CD4-positive, CD25-positive, alpha-beta regulatory T cell (primary cell): Measurements from ENCODE around the gene RRBP1. TPM values are rescaled to one million over a fixed set of nuclear protein-coding genes. Genes with fewer than 3 reads are reported as not detected.

ENCODE experiments used
- ATAC-seq, 2 donors: fragments of 150-1000 bp; cut with Tn5 transposase; one replicate each; pipeline ENCODE4 v1.10.0; 2021; ENCODE audit warnings: low read depth in 2 of 2, moderate number of reproducible peaks in 2 of 2, moderate library complexity in 1 of 2
- DNase-seq, 3 donors: peaks; one replicate each; pipeline versions ENCODE4 v3.0.0 to v3.0.0-alpha.2; 2012 to 2022; ENCODE audit warnings: mixed read lengths in 1 of 3
- H3K27ac ChIP-seq: one replicate; pipeline ENCODE4 v1.7.0; 2013; ENCODE audit warnings: mild to moderate bottlenecking, low read length; ENCODE audit not compliant: insufficient read depth, poor library complexity, severe bottlenecking
- H3K27me3 ChIP-seq: one replicate; pipeline ENCODE4 v1.7.0; 2013; ENCODE audit warnings: low read length; ENCODE audit not compliant: control insufficient read depth, insufficient read depth
- H3K36me3 ChIP-seq: one replicate; pipeline ENCODE4 v1.7.0; 2013; ENCODE audit warnings: mild to moderate bottlenecking, low read length, moderate library complexity; ENCODE audit not compliant: control insufficient read depth, insufficient read depth
- H3K4me1 ChIP-seq: 2 replicates; pipeline ENCODE4 v1.7.0; 2013; ENCODE audit warnings: mild to moderate bottlenecking, low read length; ENCODE audit not compliant: insufficient read depth, control insufficient read depth, poor library complexity, severe bottlenecking
- H3K4me3 ChIP-seq: one replicate; pipeline ENCODE4 v1.7.0; 2013; ENCODE audit warnings: low read depth, mild to moderate bottlenecking, low read length, moderate library complexity
- H3K9me3 ChIP-seq, 2 experiments: 1 replicate in 1 of 2; 2 replicates in 1 of 2; pipeline ENCODE4 v1.7.0; 2013; ENCODE audit warnings: low read length in 2 of 2, mild to moderate bottlenecking in 1 of 2, moderate library complexity in 1 of 2; ENCODE audit not compliant: control insufficient read depth in 2 of 2
- H3K27ac Mint-ChIP-seq, 3 donors: one replicate each; pipeline ENCODE4 v1.8.0; 2020 to 2022; ENCODE audit warnings: mild to moderate bottlenecking in 3 of 3, mixed read lengths in 3 of 3, moderate library complexity in 2 of 3
- H3K27me3 Mint-ChIP-seq: one replicate; pipeline ENCODE4 v1.8.0; 2022; ENCODE audit warnings: mild to moderate bottlenecking, mixed read lengths
- H3K36me3 Mint-ChIP-seq: one replicate; pipeline ENCODE4 v1.8.0; 2020; ENCODE audit warnings: mixed read lengths
- H3K4me1 Mint-ChIP-seq, 4 donors: one replicate each; pipeline ENCODE4 v1.8.0; 2020 to 2022; ENCODE audit warnings: mixed read lengths in 4 of 4, mild to moderate bottlenecking in 1 of 4
- H3K4me3 Mint-ChIP-seq, 4 donors: one replicate each; pipeline ENCODE4 v1.8.0; 2020 to 2022; ENCODE audit warnings: mild to moderate bottlenecking in 4 of 4, mixed read lengths in 4 of 4, moderate library complexity in 3 of 4
- H3K9me3 Mint-ChIP-seq, 7 donors: one replicate each; pipeline ENCODE4 v1.8.0; 2020 to 2022; ENCODE audit warnings: mixed read lengths in 7 of 7, mild to moderate bottlenecking in 3 of 7, moderate library complexity in 2 of 7
- polyA plus RNA-seq, 4 donors: library from polyadenylated mRNA; unstranded; fragments of 300-500 nt; fragmentation: Illumina TruSeq; gene quantifications; one replicate each; pipeline ENCODE4 v1.2.3, GENCODE V29; 2021
- total RNA-seq: library from RNA; stranded (reverse); gene quantifications from one replicate; pipeline ENCODE4 v1.2.3, GENCODE V29; 2022

Gene RRBP1
- total and polyA plus RNA-seq, 5 donors from 2014 or later = 0.60 to 33.6 (median 1.8) TPM

DNA sequence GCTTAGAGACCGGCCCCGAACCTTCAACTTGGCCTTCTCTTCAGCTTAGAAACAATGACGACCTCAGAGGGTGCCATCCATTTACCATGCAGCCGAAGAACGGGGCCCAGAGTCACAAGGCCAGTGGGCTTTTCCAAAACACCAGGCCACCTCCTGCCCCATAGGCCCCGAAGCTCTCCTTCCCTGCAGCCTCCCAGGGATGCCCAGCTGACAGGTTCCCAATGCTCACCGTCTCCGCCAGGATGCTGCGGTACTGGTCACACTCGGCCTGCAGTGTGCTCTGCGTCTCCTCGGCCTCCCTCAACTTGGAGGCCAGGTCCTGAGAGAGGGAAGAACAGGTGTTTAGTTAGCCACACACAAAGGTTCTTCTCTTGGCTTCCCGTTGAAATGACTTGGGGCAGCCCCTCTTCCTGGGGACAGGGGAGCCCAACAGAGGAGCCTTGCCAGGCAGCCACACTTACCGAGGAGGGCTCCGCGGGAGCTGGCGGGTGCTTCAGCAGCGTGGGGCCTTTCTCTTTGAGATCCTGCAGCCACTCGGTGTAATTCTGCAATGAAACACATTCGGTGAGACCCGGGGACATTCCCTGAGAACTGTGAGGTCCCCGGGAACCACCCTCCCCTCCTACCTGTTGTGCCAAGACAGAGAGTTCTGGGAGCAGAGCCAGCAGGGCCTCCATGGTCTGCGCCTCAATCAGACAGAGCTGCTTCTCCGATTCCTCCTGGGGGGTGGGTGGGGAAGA is 60.6 kb downstream of the RRBP1 start:
- no peaks in the 10 kb centered on the region for H3K9me3 ChIP-seq
- ATAC-seq (no peak), DNase-seq (no peak)
- peaks cover 20% of the 10 kb centered on the region for H3K36me3 ChIP-seq
- Mint-ChIP-seq H3K4me3 (no peak overlapping the region), H3K27me3 (no peaks in the 10 kb centered on the region), H3K36me3 (peaks cover 12% of the 10 kb centered on the region), H3K4me1 (no peaks in the 10 kb centered on the region), H3K9me3 (no peaks in the 10 kb centered on the region), H3K27ac (peak overlapping the region in 1 of 3 donors; percentile 32)
- no peaks in the 10 kb centered on the region for H3K27me3 ChIP-seq
- H3K4me1 ChIP-seq = no peaks in the 10 kb centered on the region
- no peak overlapping the region for H3K27ac ChIP-seq
- H3K4me3 ChIP-seq = no peak overlapping the region

- no peak overlapping the region for H3K27ac Mint-ChIP-seq
- H3K4me3 Mint-ChIP-seq = no peak overlapping the region
- peaks cover 7% of the 10 kb centered on the region for H3K36me3 Mint-ChIP-seq
- Histone ChIP-seq H3K9me3 (no peaks in the 10 kb centered on the region), H3K4me1 (no peaks in the 10 kb centered on the region), H3K36me3 (peaks cover 16% of the 10 kb centered on the region), H3K27ac (no peak overlapping the region), H3K27me3 (no peaks in the 10 kb centered on the region), H3K4me3 (no peak overlapping the region)
- DNase-seq (no peak), ATAC-seq (no peak)
- H3K27me3 Mint-ChIP-seq = no peaks in the 10 kb centered on the region
- H3K9me3 Mint-ChIP-seq = no peaks in the 10 kb centered on the region
- H3K4me1 Mint-ChIP-seq = no peaks in the 10 kb centered on the region
Measured at GRCh38 chr20:17620371-17621228, 61.4 kb downstream of the RRBP1 start.

DNA sequence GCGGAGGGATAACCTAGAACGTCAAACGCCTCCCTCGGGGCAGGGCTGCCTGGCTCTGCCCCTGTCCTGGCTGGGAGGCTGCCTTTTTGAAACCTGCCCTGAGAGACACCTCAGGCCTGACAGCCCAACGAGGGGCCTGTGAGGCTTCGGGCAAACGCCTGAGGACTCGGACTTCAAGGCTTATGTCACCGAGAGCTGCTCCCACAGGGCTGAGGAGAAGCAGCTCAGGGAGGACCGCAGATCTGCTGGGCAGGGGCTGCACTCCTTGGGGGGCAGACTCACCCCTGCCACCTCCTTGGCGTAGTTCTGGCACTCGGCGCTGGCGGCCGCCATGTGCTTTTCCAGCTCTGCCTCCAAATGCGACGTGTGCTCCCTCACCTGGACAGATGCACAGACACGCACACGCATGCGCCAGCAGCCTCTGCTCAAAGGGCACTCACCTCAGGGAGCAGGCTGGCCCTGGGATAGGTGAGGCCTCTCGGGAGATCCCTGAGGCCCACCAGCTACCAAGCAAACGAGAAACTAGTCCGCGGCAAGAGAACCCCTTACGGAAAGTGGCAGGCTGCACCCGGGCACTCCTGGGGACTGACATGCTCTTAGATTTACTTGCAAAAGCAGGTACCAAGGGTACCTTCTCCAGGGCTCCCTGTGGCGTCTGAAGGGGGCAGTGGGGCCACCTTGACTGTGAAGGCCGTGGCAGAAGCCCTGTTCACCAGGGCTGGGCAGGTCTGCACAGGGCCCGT is 62.5 kb downstream of the RRBP1 start:
- H3K27ac Mint-ChIP-seq = no peak overlapping the region
- DNase-seq = no peak

DNA sequence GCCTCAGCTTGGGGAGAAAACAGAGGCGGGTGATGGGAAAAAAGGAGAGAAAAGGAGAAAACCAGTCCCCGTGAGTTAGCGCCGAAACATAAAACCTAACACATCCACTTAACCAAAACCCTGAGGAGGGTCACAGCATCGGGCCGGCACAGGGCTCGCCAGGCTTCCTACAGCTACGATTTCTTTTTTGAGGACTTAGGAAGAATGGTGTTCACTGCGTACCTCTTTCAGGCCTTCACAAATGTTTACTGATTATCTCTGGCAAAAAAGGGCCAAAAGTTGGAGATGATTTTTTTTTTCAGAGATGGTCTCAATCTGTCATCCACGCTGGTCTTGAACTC is 63.4 kb downstream of the RRBP1 start:
- H3K36me3 ChIP-seq = peaks cover 10% of the 10 kb centered on the region
- H3K27me3 ChIP-seq = no peaks in the 10 kb centered on the region
- H3K27ac ChIP-seq = no peak overlapping the region
- Mint-ChIP-seq H3K4me3 (no peak overlapping the region), H3K9me3 (no peaks in the 10 kb centered on the region), H3K4me1 (peaks cover 0 to 2% (median 0%) of the 10 kb centered on the region in 4 donors), H3K36me3 (peaks cover 3% of the 10 kb centered on the region), H3K27ac (no peak overlapping the region), H3K27me3 (no peaks in the 10 kb centered on the region)
- no peak for DNase-seq
- H3K4me3 ChIP-seq = no peak overlapping the region
- ATAC-seq = no peak
- no peaks in the 10 kb centered on the region for H3K4me1 ChIP-seq
- H3K9me3 ChIP-seq = no peaks in the 10 kb centered on the region

More for the DNA sequence above, 62.5 kb downstream of the RRBP1 start:
- Mint-ChIP-seq H3K4me1 (no peaks in the 10 kb centered on the region), H3K4me3 (no peak overlapping the region), H3K9me3 (no peaks in the 10 kb centered on the region), H3K27me3 (no peaks in the 10 kb centered on the region), H3K36me3 (peaks cover 7% of the 10 kb centered on the region)
- no peak for ATAC-seq
- no peak overlapping the region for H3K4me3 ChIP-seq
- peaks cover 16% of the 10 kb centered on the region for H3K36me3 ChIP-seq
- H3K4me1 ChIP-seq = no peaks in the 10 kb centered on the region
- no peaks in the 10 kb centered on the region for H3K27me3 ChIP-seq
- no peak overlapping the region for H3K27ac ChIP-seq
- no peaks in the 10 kb centered on the region for H3K9me3 ChIP-seq

DNA sequence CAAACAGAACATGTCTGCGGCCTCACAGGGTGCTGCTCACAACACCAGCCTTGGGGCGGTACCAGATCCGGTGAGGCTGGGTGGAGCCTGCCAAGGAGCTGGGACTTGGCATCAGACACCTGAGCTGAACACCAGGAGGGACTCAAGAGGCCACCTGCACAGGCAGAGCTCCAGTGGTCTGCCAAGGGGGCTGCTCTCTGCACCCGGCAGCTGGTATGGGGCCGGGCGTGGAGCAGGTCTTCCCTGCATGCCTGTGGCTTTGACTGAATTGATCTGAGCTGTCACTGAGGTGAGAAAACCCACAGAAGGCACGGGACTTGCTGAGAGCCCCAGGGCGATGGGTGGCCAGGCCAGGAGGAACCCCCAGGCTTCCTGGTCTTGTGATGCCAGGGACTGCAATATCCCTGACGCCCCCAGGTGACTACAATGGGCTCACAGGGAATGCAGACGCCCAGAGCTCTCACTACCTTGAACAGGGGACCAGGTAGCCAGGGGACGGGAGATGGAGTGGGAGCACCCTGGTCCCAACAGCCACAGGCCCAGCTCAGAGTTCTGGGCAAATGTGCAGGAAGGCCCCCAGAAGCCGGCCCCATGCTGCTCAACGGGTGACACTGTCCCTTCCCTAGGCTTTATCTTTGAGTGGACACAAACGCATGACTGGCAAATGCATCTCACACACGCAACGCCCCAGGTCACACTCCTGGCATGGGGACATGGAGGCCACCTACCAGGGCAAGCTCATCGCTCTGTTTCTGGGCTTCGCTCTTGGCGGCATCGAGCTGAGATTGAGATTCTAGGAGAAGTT is 64.0 kb downstream of the RRBP1 start:
- H3K4me1 Mint-ChIP-seq = peaks cover 0 to 2% (median 0%) of the 10 kb centered on the region in 4 donors
- peaks cover 10% of the 10 kb centered on the region for H3K36me3 ChIP-seq

GRCh38 chr20:17617212-17617867 is 64.7 kb downstream of the RRBP1 start:
- H3K36me3 Mint-ChIP-seq = peaks cover 3% of the 10 kb centered on the region
- Histone ChIP-seq H3K36me3 (peaks cover 10% of the 10 kb centered on the region), H3K27ac (no peak overlapping the region), H3K27me3 (no peaks in the 10 kb centered on the region), H3K9me3 (no peaks in the 10 kb centered on the region), H3K4me1 (peaks cover 5% of the 10 kb centered on the region), H3K4me3 (no peak overlapping the region)
- peak overlapping the region in 1 of 3 donors; percentile 38 for H3K27ac Mint-ChIP-seq
- H3K4me3 Mint-ChIP-seq = no peak overlapping the region
- peak; percentile 40 to 58 for ATAC-seq
- DNase-seq = peak; percentile 29 to 39 (median 34)
- peaks cover 0 to 9% (median 4%) of the 10 kb centered on the region in 4 donors for H3K4me1 Mint-ChIP-seq
- H3K9me3 Mint-ChIP-seq = no peaks in the 10 kb centered on the region
- H3K27me3 Mint-ChIP-seq = no peaks in the 10 kb centered on the region

More for the DNA sequence above, 64.0 kb downstream of the RRBP1 start:
- Mint-ChIP-seq H3K36me3 (peaks cover 3% of the 10 kb centered on the region), H3K4me3 (no peak overlapping the region), H3K27me3 (no peaks in the 10 kb centered on the region), H3K27ac (peak overlapping the region in 1 of 3 donors; percentile 38), H3K9me3 (no peaks in the 10 kb centered on the region)
- no peak for DNase-seq
- no peak for ATAC-seq
- H3K4me3 ChIP-seq = no peak overlapping the region
- no peaks in the 10 kb centered on the region for H3K9me3 ChIP-seq
- no peaks in the 10 kb centered on the region for H3K4me1 ChIP-seq
- H3K27ac ChIP-seq = no peak overlapping the region
- H3K27me3 ChIP-seq = no peaks in the 10 kb centered on the region
